ENCODE measurements around the gene BIRC6.

DNA sequence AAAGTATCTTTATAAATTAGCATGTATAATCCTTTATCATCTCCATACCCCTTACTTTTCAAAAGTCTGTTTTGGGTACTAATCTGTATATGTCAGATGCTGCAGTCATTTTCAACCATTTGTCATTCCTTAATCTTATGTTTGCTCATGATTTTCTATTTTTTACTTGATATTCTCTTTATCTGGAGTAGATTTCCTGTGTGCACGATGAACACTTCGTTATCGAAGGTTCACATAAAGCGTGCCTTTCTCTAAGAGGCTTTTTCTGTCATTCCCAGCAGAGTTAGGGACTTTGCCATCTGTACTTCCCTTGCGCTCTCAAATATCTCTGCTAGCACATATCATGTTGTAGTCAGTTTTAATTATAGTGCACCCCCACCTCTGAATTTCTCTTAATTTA is 123.2 kb downstream of the BIRC6 start:
- TF ChIP-seq POLR2AphosphoS5 (IDR thresholded peaks at IDR 0.05; ENCODE audit: low read depth, low read length) (no peak), POLR2A (IDR thresholded peaks at IDR 0.05; ENCODE audit: low read depth, low read length) (no peak), TAF1 (IDR thresholded peaks at IDR 0.05; ENCODE audit: borderline replicate concordance, low read depth, low read length) (no peak)
